Lower leg skin (tissue), 3 donors: ENCODE measurements around the gene ZMYND15.

Experiments
- CTCF ChIP-seq, 3 donors: fragments of 450-650 bp; IDR thresholded peaks; one replicate each; pipeline ENCODE4 v1.5.1; 2016; ENCODE audit warnings: antibody characterized with exemption in 3 of 3, mild to moderate bottlenecking in 3 of 3, moderate library complexity in 2 of 3
- POLR2A ChIP-seq, 2 donors: fragments of 450-650 bp; IDR thresholded peaks; one replicate each; pipeline ENCODE4 v1.6.1; 2016 to 2017; ENCODE audit warnings: antibody characterized with exemption in 2 of 2, mild to moderate bottlenecking in 1 of 2, moderate library complexity in 1 of 2

GRCh38 chr17:4769628-4770027 is 30.0 kb downstream of the ZMYND15 start:
- TF ChIP-seq CTCF (IDR thresholded peaks at IDR 0.05), result no peak
- TF ChIP-seq POLR2A (IDR thresholded peaks at IDR 0.05), result no peak
